GM19455 (cell line): ENCODE results near the gene LMNA.
"Not testable (repeated sequence)": the region's sequence is repeated elsewhere in the genome, so short reads cannot be mapped to it uniquely, and the experiment has no call there.

Experiments used
- ATAC-seq: cut with Tn5 transposase; IDR thresholded peaks from one replicate; pipeline ENCODE4 v1.9.1; 2021; ENCODE audit not compliant: unreplicated experiment

The LMNA gene

GRCh38 chr1:156104065-156104810 lies 10.3 kb upstream of the LMNA start:
- no peak for ATAC-seq

DNA sequence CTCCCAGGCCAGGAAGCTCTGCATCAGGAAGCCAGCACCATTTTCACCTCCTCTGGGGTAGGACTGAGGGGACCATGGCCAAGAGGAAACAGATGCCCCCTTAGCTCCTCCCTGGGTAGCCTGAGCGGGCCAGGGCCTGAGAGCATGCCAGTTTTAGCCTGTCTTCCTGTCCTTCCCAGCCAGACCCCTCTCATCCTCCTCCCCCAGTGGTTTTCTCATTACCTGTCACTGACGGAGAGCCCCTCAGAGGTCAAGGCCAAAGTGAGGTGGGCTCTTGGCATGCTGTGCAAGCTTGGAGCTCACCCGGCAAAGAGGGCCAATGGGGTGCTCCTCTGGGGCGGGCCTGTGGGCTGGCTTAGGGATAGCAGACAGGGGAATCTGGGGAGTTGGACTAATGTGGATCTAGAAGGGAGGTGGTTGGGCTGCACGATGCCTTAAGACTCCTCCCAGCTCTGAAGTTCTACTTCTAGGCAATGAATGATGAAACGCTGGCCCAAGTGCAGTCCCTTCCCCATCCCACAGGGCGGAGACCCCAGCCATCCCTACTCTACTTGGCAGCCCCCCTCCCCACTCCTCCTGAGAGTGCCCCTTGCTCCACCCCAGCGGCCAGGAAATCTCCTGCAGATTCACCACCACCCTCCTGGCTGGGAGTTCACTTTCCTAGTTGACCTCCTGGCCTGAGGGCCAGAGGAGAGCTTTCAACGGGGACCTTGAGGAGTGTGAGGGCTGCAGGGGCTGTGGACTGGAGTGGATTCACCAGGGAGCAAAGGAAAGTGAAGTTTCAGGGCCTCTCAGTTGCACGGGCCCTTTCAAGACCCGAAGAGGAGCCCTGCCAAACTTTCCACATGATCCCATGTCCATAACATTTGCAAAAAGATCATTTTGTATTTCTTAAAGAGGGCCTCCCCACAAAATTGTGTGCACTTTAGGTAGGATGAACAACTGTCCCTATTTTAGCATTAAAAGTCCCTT lies 9.4 kb upstream of the LMNA start:
- ATAC-seq: no peak

DNA sequence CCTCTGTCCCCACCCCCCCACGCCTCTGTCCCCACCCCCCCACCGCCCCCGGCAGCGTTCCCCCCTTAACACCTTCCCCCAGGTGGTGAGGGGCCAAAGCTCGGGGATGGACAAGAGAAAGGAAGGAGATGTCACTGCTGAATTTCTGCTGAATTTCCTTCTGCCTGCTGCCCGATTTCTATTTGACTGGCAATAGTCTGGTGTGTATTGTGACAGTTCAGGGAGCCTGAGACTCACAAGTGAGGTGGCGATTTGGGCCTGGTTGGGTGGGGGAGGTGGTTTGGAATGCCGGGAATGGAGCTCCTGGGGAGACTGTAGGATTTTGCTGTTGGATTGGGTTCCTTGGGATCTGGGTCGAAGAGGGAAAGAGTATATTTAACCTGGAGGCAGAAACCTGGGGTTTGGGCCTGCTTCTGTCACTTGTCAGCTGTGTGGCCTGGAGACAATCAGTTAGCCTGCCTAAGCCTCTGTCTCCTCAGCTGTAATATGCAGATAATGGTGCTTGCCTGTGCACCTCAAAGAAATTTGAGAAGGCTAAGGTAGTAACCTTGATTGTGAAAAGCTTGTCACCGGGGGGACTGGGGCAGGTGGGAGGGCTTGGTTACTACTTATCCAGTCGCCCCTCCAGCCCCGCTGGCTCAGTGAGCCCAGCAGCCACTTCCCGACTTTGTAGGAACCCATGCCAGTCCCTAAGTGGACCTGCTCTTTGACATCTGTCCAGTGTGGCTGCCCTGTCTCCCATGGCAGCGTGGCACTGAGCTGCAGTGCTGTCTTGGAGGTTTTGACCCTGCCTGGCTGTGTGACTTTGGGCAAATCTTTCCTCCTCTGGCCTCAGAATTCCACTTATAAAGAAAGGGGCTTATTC lies 7.7 kb upstream of the LMNA start:
- ATAC-seq: peak; percentile 3

- no peak for ATAC-seq
These were observed 6.5 kb upstream of the LMNA start for GRCh38 chr1:156108057-156108456.

DNA sequence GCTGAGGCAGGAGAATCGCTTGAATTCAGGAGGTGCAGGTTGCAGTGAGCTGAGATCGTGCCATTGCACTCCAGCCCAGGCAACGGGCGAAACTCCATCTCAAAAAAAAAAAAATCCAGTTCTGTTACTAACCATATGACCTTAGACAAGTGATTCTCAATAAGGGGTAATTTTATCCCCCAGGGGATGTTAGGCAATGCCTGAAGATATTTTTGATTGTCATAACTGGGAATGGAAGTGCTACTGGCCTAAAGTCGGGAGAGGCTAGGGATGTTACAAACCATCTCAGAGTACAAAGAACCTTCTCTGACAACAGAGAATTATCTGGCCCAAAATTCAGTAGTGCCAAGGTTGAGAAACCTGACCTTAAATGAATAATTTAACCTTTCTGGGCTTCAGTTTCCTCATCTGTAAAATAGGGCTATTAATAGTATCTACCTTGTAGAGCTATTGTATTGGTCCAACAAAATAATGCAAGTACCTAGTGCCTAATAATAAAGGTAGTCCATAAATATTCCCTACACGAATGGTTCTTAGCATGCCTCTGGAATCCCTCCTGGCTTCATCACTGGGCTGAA lies 5.8 kb upstream of the LMNA start:
- no peak for ATAC-seq

- no peak for ATAC-seq
These were observed 4.3 kb upstream of the LMNA start for GRCh38 chr1:156110252-156110651.

GRCh38 chr1:156111355-156111962 lies 3.1 kb upstream of the LMNA start:
- ATAC-seq: no peak

DNA sequence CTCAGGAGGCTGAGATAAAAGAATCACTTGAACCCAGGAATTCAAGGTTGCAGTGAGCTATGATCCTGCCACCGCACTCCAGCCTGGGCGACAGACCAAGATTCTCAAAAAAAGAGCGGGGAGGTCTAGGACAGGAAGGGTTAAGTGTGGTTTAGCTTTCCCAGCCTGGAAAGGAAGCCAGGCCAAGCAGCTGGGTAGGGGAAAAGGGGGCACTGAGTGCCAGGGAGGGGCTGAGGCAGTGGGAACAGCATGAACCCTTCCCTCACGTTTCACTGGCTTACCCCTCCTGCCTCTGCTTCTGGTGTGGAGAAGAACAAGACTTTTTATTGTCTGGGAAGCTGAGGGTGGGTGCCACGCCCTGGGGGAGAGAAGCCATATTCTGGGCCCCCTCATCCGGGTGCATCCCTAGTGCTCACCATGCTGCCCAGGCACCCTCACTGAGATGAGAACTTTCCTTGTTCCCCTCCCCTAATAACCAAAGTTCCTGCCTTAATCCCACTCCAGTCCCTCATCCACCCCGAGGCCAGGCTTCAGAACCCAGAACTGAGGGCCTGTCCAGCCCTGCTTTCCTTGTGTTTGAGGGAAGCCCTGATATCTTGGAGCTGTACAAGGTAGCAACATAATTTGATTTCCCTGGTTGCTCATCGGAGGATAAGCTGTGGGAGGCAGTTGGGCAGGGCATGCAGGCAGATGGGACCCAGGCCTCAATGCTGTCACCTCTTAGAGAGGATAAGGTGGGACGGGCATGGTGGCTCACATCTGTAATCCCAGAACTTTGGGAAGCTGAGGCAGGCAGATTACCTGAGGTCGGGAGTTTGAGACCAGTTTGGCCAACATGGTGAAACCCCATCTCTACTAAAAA lies 2.0 kb upstream of the LMNA start:
- ATAC-seq: no peak

DNA sequence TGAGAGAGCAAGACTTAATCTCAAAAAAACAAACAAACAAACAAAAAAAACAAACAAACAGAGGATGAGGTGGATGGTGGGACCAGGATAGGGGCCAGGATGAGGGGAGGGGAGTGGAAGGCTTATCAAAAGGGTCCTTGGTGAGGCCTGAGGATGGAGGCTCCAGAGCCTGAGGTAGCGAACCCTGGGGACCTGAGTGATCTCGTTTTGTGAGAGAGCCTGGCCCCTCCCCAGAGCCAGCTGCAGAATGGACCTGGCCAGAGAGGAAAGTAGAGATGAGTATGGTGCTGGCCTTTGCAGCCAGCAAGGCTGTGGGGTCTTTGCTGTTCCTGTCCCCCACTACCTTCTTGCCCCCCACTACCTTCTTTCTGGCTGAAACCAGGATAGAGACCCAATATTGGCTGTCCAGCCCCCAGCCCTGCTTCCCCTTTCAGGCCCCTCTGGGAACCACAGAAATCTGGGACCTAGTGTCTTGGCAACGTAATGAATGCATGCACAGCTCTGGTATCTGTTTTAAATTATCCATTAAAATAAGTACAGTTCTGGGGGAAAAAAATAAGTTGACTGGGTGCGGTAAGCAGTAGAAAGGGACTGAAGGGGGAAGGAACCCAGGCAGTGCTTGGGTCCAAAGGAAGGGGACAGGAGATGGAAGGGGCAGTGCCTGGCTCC lies 1.1 kb upstream of the LMNA start:
- ATAC-seq: no peak

DNA sequence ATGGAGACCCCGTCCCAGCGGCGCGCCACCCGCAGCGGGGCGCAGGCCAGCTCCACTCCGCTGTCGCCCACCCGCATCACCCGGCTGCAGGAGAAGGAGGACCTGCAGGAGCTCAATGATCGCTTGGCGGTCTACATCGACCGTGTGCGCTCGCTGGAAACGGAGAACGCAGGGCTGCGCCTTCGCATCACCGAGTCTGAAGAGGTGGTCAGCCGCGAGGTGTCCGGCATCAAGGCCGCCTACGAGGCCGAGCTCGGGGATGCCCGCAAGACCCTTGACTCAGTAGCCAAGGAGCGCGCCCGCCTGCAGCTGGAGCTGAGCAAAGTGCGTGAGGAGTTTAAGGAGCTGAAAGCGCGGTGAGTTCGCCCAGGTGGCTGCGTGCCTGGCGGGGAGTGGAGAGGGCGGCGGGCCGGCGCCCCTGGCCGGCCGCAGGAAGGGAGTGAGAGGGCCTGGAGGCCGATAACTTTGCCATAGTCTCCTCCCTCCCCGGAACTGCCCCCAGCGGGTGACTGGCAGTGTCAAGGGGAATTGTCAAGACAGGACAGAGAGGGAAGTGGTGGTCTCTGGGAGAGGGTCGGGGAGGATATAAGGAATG lies 505 bp downstream of the LMNA start:
- ATAC-seq: no peak

DNA sequence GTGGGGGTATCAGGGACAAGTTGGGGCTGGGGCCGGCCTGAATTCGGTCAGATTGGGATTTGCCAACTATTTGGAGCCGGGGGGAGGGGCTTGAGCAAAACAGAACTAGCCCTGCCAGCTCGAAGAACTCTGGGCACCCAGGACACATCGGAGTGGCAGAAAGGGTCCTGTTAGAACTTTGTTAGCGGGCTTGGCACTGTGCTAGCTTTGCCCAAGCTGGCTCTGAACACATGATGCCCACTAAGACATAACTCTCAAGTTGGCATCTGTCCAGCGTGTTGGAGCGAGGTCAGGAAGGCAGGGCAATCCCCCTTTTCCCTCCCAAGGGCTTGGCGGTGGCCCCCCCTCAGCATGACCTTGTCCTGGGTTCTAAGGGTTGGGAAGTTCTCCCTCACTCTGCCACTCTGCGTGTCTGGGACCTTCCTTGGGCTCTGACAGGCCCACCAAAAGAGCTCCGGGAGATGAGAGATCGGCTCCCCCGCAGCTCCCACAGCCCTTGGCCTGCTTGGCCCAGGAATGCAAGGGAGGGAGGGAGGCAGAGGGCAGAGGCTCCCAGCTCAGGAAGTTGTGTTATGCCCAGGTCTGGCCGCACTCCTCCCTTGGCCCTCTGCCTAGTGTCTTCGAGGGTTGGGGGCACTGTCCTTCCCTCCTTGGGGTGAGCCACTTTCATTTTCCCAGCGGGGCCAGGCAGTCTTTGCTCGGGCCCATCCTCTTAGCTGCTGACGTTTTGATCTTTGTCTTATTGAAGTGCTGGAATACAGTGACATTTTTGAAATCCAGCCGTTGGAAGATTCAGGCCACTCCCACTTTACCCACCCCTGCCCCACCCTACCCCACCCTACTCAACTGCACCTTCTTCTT lies 1.2 kb downstream of the LMNA start:
- ATAC-seq: no peak

- ATAC-seq: not testable (repeated sequence)
These were observed 2.2 kb downstream of the LMNA start for GRCh38 chr1:156116731-156117130.

- no peak for ATAC-seq
These were observed 3.1 kb downstream of the LMNA start for GRCh38 chr1:156117414-156118176.

GRCh38 chr1:156118177-156118868 lies 3.8 kb downstream of the LMNA start:
- no peak for ATAC-seq

- no peak for ATAC-seq
These were observed 5.1 kb downstream of the LMNA start for GRCh38 chr1:156119503-156120209.

DNA sequence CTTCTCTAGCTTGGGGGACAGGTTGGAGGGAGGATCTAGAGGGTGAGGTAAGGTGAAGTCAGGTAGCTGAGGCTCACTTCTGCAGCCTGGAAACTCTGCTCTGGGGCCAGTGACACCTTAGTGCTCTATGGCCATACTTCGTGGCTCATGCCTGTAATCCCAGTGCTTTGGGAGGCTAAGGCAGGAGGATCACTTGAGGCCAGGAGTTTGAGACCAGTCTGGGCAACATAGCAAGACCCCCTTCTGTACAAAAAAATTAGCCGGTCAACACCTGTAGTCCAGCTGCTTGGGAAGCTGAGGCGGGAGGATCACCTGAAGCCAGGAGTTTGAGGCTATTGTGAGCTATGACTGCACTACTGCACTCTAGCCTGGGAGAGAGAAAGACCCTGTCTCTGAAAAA lies 5.8 kb downstream of the LMNA start:
- no peak for ATAC-seq
